SU-DHL-6 (cell line): ENCODE data around the gene AMN.

Experiments
- EZH2phosphoT487 ChIP-seq: fragments of 200-600 bp; sonication (generic), shearing (Covaris generic); conservative IDR thresholded peaks from 2 replicates; pipeline ENCODE4 v1.6.1; 2018; ENCODE audit warnings: mild to moderate bottlenecking, antibody characterized with exemption, low read length, moderate library complexity, mixed read lengths
- TF ChIP-seq, protein P1 (sequence below): fragments of 200-600 bp; sonication (generic); IDR thresholded peaks from one replicate; pipeline ENCODE4 v1.5.1; 2017; ENCODE audit warnings: antibody characterized with exemption, mild to moderate bottlenecking, low read length, moderate library complexity; ENCODE audit not compliant: insufficient read depth, poor library complexity, severe bottlenecking

DNA sequence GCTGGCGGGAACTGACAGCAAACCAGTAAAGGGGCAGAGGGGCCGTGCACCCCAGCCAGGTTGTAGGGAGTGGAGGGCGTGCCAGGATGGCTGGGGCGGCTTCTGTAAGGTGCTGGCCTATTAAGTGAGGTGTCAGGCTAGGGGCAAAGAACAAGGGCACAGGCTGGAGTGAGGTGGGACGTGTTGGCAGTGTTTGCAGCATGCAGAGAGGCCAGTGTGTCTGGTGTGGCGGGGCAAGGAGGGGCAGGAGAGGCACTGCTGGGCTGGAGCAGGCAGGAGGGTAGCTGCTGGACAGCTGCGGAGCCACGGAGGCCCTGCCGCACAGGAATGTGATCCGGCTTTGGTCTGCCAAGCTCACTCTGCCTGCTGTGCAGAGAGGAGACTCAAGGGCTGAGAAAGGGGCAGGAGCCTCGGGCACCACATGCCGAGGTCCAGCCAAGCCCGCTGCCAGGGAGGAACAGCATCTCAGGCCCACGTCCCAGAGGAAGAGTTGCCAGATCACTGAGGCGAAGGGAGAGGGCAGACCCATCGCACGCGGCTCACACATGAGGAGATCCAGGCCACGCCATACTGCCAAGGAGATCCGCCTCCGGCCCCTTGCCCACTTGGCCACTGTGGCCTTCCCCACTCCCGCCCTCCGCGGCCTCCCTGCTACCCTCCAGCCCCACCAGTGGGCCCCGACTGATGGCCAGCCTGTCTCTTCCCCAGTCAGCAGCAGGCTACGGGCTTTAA, 46.8 kb downstream of the AMN start:
- TF ChIP-seq, protein P1, sequence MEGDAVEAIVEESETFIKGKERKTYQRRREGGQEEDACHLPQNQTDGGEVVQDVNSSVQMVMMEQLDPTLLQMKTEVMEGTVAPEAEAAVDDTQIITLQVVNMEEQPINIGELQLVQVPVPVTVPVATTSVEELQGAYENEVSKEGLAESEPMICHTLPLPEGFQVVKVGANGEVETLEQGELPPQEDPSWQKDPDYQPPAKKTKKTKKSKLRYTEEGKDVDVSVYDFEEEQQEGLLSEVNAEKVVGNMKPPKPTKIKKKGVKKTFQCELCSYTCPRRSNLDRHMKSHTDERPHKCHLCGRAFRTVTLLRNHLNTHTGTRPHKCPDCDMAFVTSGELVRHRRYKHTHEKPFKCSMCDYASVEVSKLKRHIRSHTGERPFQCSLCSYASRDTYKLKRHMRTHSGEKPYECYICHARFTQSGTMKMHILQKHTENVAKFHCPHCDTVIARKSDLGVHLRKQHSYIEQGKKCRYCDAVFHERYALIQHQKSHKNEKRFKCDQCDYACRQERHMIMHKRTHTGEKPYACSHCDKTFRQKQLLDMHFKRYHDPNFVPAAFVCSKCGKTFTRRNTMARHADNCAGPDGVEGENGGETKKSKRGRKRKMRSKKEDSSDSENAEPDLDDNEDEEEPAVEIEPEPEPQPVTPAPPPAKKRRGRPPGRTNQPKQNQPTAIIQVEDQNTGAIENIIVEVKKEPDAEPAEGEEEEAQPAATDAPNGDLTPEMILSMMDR, result no peak
- TF ChIP-seq EZH2phosphoT487, result no peak
